Measurements from ENCODE around the gene VSTM2L. TPM values are rescaled to one million over a fixed set of nuclear protein-coding genes. Genes with fewer than 3 reads are reported as not detected.
"Not testable (repeated sequence)": the region's sequence is repeated elsewhere in the genome, so short reads cannot be mapped to it uniquely, and the experiment has no call there.

VSTM2L gene, protein sequence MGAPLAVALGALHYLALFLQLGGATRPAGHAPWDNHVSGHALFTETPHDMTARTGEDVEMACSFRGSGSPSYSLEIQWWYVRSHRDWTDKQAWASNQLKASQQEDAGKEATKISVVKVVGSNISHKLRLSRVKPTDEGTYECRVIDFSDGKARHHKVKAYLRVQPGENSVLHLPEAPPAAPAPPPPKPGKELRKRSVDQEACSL
- total RNA-seq (4.4 TPM), polyA plus RNA-seq (2.7 TPM)
- long read RNA-seq, donor 1, result 0 reads
- long read RNA-seq, donor 2, transcript VSTM2L-202 (4 exons, 1,959 nt), result major isoform, 9 of 10 reads
- long read RNA-seq, donor 2, partial matches to known transcripts, result 0 of 10 reads
- long read RNA-seq, donor 2, other reads (novel, unspliced or antisense), result 0 of 10 reads
- long read RNA-seq, donor 3, partial matches to known transcripts, result 0 of 2 reads
- long read RNA-seq, donor 3, other reads (novel, unspliced or antisense), result 0 of 2 reads
- long read RNA-seq, donor 4, partial matches to known transcripts, result 0 of 3 reads
- long read RNA-seq, donor 4, other reads (novel, unspliced or antisense), result 0 of 3 reads
- long read RNA-seq, donor 5, transcript VSTM2L-202 (4 exons, 1,959 nt), result major isoform, 6 of 8 reads
- long read RNA-seq, donor 5, partial matches to known transcripts, result 0 of 8 reads
- long read RNA-seq, donor 5, other reads (novel, unspliced or antisense), result 0 of 8 reads
- long read RNA-seq, donor 6, partial matches to known transcripts, result 0 of 4 reads
- long read RNA-seq, donor 6, other reads (novel, unspliced or antisense), result 0 of 4 reads
- long read RNA-seq, donor 7, partial matches to known transcripts, result 0 of 2 reads
- long read RNA-seq, donor 7, other reads (novel, unspliced or antisense), result 0 of 2 reads
- long read RNA-seq, donor 8, partial matches to known transcripts, result 0 of 1 reads
- long read RNA-seq, donor 8, other reads (novel, unspliced or antisense), result 0 of 1 reads
- long read RNA-seq, donor 9, partial matches to known transcripts, result 0 of 2 reads
- long read RNA-seq, donor 9, other reads (novel, unspliced or antisense), result 0 of 2 reads
- long read RNA-seq, donor 10, partial matches to known transcripts, result 0 of 5 reads
- long read RNA-seq, donor 10, other reads (novel, unspliced or antisense), result 0 of 5 reads

- H3K4me1 ChIP-seq (ENCODE audit: control insufficient read depth in 2 of 2, insufficient read depth in 2 of 2, low read length in 2 of 2), result no peaks in the 10 kb centered on the region
- H3K36me3 ChIP-seq (ENCODE audit: control insufficient read depth in 2 of 2, insufficient read depth in 2 of 2, low read length in 1 of 2), result no peaks in the 10 kb centered on the region
- no peak within 1 kb of the TSS for H3K4me3 ChIP-seq (ENCODE audit: low read length in 2 of 2)
- no peak within 1 kb of the TSS for H3K27ac ChIP-seq (ENCODE audit: low read depth in 1 of 2, low read length in 1 of 2)
- WGBS, result 8% methylated on average over 71 of the region's 71 CpGs
- DNase-seq (ENCODE audit: low read depth in 6 of 9, low spot score in 9 of 9), result no peak
- peaks cover 32 to 75% of the 10 kb centered on the region in 2 donors for H3K27me3 ChIP-seq (ENCODE audit: control insufficient read depth in 2 of 2, insufficient read depth in 1 of 2, low read length in 1 of 2)
- H3K9me3 ChIP-seq (ENCODE audit: control insufficient read depth in 2 of 2, insufficient read depth in 1 of 2, low read length in 1 of 2), result no peaks in the 10 kb centered on the region
These were observed at the start of gene VSTM2L for GRCh38 chr20:37902504-37903313. TSS of gene VSTM2L (plus strand) at chr20:37903127. CDS start at chr20:37903351, 224 bp downstream.

DNA sequence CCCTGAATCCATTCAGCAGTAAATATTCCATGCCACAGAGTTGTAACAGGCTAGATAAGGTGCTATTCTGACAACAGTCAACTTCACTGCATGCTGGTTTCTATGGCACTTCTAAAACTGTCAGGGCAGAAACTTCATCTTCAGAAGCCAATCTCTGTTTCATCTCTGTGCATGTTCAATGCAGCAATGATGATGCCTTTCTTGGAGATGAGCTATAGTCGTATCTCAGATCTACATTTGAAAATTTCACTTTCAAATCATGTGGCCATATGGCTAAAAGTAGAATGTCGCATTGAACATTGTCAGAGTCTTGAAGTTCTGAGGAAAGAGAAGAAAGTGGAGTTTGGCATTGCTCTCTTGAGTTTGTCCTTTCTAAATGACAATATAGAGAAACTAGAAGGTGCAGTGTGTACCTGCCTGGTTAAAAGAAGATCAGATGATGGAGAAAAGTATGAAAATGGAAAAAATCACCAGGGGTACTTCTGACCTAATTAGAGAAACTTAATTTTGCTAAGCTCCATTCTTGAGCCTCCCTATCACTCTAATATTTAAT is 49.0 kb upstream of the VSTM2L start:
- H3K4me1 ChIP-seq (ENCODE audit: control insufficient read depth in 2 of 2, insufficient read depth in 2 of 2, low read length in 2 of 2), result no peaks in the 10 kb centered on the region
- WGBS, result 95% methylated on average over 2 of the region's 2 CpGs
- H3K36me3 ChIP-seq (ENCODE audit: control insufficient read depth in 2 of 2, insufficient read depth in 2 of 2, low read length in 1 of 2), result peaks cover 7 to 19% of the 10 kb centered on the region in 2 donors
- no peaks in the 10 kb centered on the region for H3K27me3 ChIP-seq (ENCODE audit: control insufficient read depth in 2 of 2, insufficient read depth in 1 of 2, low read length in 1 of 2)
- no peak overlapping the region for H3K27ac ChIP-seq (ENCODE audit: low read depth in 1 of 2, low read length in 1 of 2)
- no peaks in the 10 kb centered on the region for H3K9me3 ChIP-seq (ENCODE audit: control insufficient read depth in 2 of 2, insufficient read depth in 1 of 2, low read length in 1 of 2)
- H3K4me3 ChIP-seq (ENCODE audit: low read length in 2 of 2), result no peak overlapping the region
- no peak for DNase-seq (ENCODE audit: low read depth in 6 of 9, low spot score in 9 of 9)

GRCh38 chr20:37856034-37856433 is 46.9 kb upstream of the VSTM2L start:
- not testable (repeated sequence) for H3K27ac ChIP-seq (ENCODE audit: low read depth in 1 of 2, low read length in 1 of 2); H3K4me3 ChIP-seq (ENCODE audit: low read length in 2 of 2); H3K27me3 ChIP-seq (ENCODE audit: control insufficient read depth in 2 of 2, insufficient read depth in 1 of 2, low read length in 1 of 2); DNase-seq (ENCODE audit: low read depth in 6 of 9, low spot score in 9 of 9); H3K4me1 ChIP-seq (ENCODE audit: control insufficient read depth in 2 of 2, insufficient read depth in 2 of 2, low read length in 2 of 2); H3K9me3 ChIP-seq (ENCODE audit: control insufficient read depth in 2 of 2, insufficient read depth in 1 of 2, low read length in 1 of 2)
- H3K36me3 ChIP-seq (ENCODE audit: control insufficient read depth in 2 of 2, insufficient read depth in 2 of 2, low read length in 1 of 2), result peaks cover 9 to 25% of the 10 kb centered on the region in 2 donors
- 97% methylated on average over 5 of the region's 5 CpGs for WGBS

DNA sequence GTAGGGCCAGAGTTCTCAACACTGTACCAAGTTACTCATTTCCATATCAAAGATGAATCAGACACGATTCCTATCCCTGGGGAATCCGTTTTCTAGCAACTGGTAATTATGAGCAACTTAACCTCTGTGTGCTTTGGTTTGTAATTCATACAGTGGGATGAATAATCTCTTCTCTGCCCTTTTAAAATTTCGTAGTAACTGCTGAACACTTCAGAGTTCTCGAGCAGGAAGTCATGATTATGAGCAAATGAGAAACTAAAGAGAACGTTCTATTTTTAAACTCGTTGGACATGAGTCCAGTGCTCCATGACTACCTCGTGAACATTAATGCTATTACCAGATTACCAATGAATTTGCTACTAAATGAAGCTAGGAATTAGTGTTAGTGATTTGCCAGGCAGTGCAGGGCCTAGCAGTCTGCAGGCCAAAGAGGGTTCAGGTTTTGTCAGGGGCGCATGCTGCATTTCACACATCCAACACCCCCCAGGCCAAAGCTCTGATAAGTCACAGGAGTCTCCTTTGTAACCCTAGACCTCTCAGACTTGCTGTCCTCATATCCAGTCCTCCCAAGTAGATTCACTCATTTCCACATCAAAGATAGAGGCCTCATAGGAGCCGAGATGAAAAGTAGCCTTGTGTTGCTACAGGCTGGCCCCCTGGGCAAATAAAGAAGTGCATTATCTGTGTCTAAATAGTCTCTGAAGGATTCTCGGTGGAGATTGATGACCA is 45.8 kb upstream of the VSTM2L start:
- DNase-seq (ENCODE audit: low read depth in 6 of 9, low spot score in 9 of 9), result no peak
- Histone ChIP-seq H3K4me1 (ENCODE audit: control insufficient read depth in 2 of 2, insufficient read depth in 2 of 2, low read length in 2 of 2) (no peaks in the 10 kb centered on the region), H3K27me3 (ENCODE audit: control insufficient read depth in 2 of 2, insufficient read depth in 1 of 2, low read length in 1 of 2) (no peaks in the 10 kb centered on the region), H3K9me3 (ENCODE audit: control insufficient read depth in 2 of 2, insufficient read depth in 1 of 2, low read length in 1 of 2) (no peaks in the 10 kb centered on the region), H3K36me3 (ENCODE audit: control insufficient read depth in 2 of 2, insufficient read depth in 2 of 2, low read length in 1 of 2) (peaks cover 19 to 26% of the 10 kb centered on the region in 2 donors), H3K27ac (ENCODE audit: low read depth in 1 of 2, low read length in 1 of 2) (no peak overlapping the region), H3K4me3 (ENCODE audit: low read length in 2 of 2) (no peak overlapping the region)
- 98% methylated on average over 10 of the region's 10 CpGs for WGBS

DNA sequence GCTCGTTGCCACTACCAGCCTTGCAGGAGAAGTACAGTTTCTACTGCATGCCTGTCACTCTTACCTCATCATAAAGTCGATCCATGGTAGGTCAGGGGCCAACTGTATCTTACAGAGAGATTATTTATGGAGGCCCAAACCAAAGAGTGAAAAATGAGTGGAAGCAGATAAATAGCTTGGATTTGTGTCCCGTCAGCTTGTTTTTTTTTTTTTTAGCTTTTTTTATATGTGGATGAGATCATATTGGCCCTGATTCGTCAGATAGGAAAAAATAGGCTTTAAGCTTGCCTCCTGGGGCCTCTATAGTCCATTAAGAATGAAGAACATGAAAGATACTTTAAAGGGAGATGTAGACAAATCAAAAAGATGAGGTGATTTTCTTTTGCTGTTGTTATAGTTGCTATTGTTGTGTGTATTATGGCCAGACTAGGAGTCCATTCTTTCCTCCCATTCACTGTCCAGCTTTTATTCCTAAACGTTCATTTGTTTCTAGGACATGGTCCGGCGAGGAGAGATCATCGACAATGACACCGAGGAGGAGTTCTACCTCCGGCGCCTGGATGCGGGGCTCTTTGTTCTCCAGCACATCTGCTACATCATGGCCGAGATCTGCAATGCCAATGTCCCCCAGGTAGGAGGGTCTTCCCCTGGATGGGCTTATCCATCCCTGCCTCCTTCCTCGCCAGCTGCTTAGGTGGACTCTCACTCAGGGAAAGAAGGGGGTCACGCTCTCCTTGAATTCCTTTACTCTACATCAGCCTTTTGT is 43.3 kb upstream of the VSTM2L start:
- Histone ChIP-seq H3K36me3 (ENCODE audit: control insufficient read depth in 2 of 2, insufficient read depth in 2 of 2, low read length in 1 of 2) (peaks cover 16 to 33% of the 10 kb centered on the region in 2 donors), H3K4me3 (ENCODE audit: low read length in 2 of 2) (no peak overlapping the region), H3K27me3 (ENCODE audit: control insufficient read depth in 2 of 2, insufficient read depth in 1 of 2, low read length in 1 of 2) (no peaks in the 10 kb centered on the region), H3K9me3 (ENCODE audit: control insufficient read depth in 2 of 2, insufficient read depth in 1 of 2, low read length in 1 of 2) (no peaks in the 10 kb centered on the region), H3K27ac (ENCODE audit: low read depth in 1 of 2, low read length in 1 of 2) (no peak overlapping the region), H3K4me1 (ENCODE audit: control insufficient read depth in 2 of 2, insufficient read depth in 2 of 2, low read length in 2 of 2) (no peaks in the 10 kb centered on the region)
- 98% methylated on average over 15 of the region's 15 CpGs for WGBS
- no peak for DNase-seq (ENCODE audit: low read depth in 6 of 9, low spot score in 9 of 9)

DNA sequence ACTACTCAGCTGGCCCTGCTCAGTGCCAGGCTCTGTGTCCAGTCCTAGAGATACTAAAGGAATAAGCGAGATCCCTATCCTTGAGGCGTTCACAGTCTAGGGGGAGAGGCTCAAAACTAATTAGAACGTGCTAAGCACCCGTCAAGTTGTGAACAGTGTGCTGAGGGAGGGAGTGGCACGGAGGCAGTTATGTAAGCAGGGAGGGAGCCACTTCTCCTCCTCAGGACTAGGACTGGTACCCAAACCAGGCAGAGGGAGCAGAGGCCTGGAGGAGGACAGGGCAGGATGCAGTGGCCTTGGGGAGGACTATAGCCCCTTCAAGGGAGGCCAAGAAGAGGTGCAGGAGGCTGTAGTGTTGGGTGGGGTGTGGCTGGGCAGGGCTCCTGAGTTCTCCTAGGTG is 39.6 kb upstream of the VSTM2L start:
- H3K27ac ChIP-seq (ENCODE audit: low read depth in 1 of 2, low read length in 1 of 2), result no peak overlapping the region
- peaks cover 21 to 44% of the 10 kb centered on the region in 2 donors for H3K36me3 ChIP-seq (ENCODE audit: control insufficient read depth in 2 of 2, insufficient read depth in 2 of 2, low read length in 1 of 2)
- H3K27me3 ChIP-seq (ENCODE audit: control insufficient read depth in 2 of 2, insufficient read depth in 1 of 2, low read length in 1 of 2), result no peaks in the 10 kb centered on the region
- no peak for DNase-seq (ENCODE audit: low read depth in 6 of 9, low spot score in 9 of 9)
- no peaks in the 10 kb centered on the region for H3K9me3 ChIP-seq (ENCODE audit: control insufficient read depth in 2 of 2, insufficient read depth in 1 of 2, low read length in 1 of 2)
- no peaks in the 10 kb centered on the region for H3K4me1 ChIP-seq (ENCODE audit: control insufficient read depth in 2 of 2, insufficient read depth in 2 of 2, low read length in 2 of 2)
- no peak overlapping the region for H3K4me3 ChIP-seq (ENCODE audit: low read length in 2 of 2)
- over 99% methylated on average over 5 of the region's 5 CpGs for WGBS

DNA sequence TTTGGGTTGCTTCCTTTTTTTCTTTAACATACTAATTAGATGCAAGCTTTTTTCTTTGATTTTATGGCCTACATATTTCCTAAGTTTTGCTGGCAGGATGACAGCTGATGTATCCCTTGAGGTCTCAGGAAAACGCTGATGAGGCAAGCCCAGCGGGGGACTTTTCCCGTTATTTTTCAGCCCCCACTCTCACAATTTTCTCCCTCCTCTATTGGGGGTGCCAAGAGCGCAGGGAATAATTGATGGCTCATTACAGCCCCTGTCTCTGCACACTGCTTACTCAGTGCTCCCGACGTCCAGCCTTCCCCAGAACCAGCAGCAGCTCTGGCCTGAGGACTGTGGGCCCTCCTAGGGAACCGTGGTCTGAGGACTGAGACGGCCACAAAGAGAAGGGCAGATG is 38.6 kb upstream of the VSTM2L start:
- H3K27ac ChIP-seq (ENCODE audit: low read depth in 1 of 2, low read length in 1 of 2), result no peak overlapping the region
- H3K4me3 ChIP-seq (ENCODE audit: low read length in 2 of 2), result no peak overlapping the region
- no peak for DNase-seq (ENCODE audit: low read depth in 6 of 9, low spot score in 9 of 9)
- no peaks in the 10 kb centered on the region for H3K4me1 ChIP-seq (ENCODE audit: control insufficient read depth in 2 of 2, insufficient read depth in 2 of 2, low read length in 2 of 2)
- no peaks in the 10 kb centered on the region for H3K27me3 ChIP-seq (ENCODE audit: control insufficient read depth in 2 of 2, insufficient read depth in 1 of 2, low read length in 1 of 2)
- no peaks in the 10 kb centered on the region for H3K9me3 ChIP-seq (ENCODE audit: control insufficient read depth in 2 of 2, insufficient read depth in 1 of 2, low read length in 1 of 2)
- peaks cover 21 to 44% of the 10 kb centered on the region in 2 donors for H3K36me3 ChIP-seq (ENCODE audit: control insufficient read depth in 2 of 2, insufficient read depth in 2 of 2, low read length in 1 of 2)
- 87% methylated on average over 8 of the region's 8 CpGs for WGBS
